Measurements from ENCODE around the gene ELOVL3.

Gene ELOVL3

DNA sequence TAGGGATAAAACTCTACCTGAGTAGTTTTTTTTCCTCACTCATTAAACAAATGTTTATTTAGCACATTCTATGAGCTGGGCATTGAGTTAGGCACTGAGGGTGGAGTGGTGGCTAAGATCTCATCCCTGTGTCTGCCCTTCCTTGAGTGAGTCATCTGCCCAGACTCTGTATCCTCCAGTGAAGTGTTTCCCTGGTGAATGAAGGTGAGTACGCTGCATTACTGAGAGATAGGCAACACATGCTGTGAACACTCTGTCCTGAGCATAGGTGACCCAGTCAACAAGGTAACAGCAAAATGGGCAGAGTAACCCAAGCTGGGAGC is 9.5 kb downstream of the ELOVL3 start:
- H3K9ac ChIP-seq (ENCODE audit: low read length), result no peak overlapping the region
- no peak overlapping the region for H3K4me3 ChIP-seq (ENCODE audit: low read length)
- no peaks in the 10 kb centered on the region for H3K79me2 ChIP-seq (ENCODE audit: control insufficient read depth, insufficient read depth, low read length)
- H3K79me1 ChIP-seq (ENCODE audit: low read length), result no peaks in the 10 kb centered on the region
- no peak overlapping the region for H3K27ac ChIP-seq (ENCODE audit: low read depth, low read length)
- no peak overlapping the region for H2AK5ac ChIP-seq (ENCODE audit: low read length)
- H3K36me3 ChIP-seq (ENCODE audit: control insufficient read depth, insufficient read depth, low read length), result no peaks in the 10 kb centered on the region
- no peak overlapping the region for H3K23ac ChIP-seq (ENCODE audit: low read length)
- H2BK5ac ChIP-seq (ENCODE audit: low read length), result no peak overlapping the region
- no peak overlapping the region for H3K4me2 ChIP-seq (ENCODE audit: low read length)
- no peak overlapping the region for H2BK120ac ChIP-seq (ENCODE audit: low read depth, low read length)
- H3K18ac ChIP-seq (ENCODE audit: low read length), result no peak overlapping the region
- H3K56ac ChIP-seq (ENCODE audit: low read length), result no peak overlapping the region
- H3K4me1 ChIP-seq (ENCODE audit: control insufficient read depth, low read depth, low read length), result no peaks in the 10 kb centered on the region
- H3K4ac ChIP-seq (ENCODE audit: low read depth, low read length), result no peak overlapping the region
- no CpG with 5 or more reads among the region's 1 CpG for WGBS (ENCODE audit: extremely low coverage, insufficient coverage, low lambda C conversion rate)
- H4K8ac ChIP-seq (ENCODE audit: low read depth, low read length), result no peak overlapping the region
- no peak overlapping the region for H2BK15ac ChIP-seq (replicated peaks; ENCODE audit: low read depth)
- DNase-seq, result no peak
- H3K27me3 ChIP-seq (ENCODE audit: insufficient read depth, low read length, poor library complexity), result peaks cover 44% of the 10 kb centered on the region
- H4K5ac ChIP-seq (ENCODE audit: low read length), result no peak overlapping the region

- Histone ChIP-seq H3K4me2 (ENCODE audit: low read length) (no peak overlapping the region), H3K23ac (ENCODE audit: low read length) (no peak overlapping the region), H3K79me2 (ENCODE audit: control insufficient read depth, insufficient read depth, low read length) (no peaks in the 10 kb centered on the region), H4K5ac (ENCODE audit: low read length) (no peak overlapping the region), H4K8ac (ENCODE audit: low read depth, low read length) (no peak overlapping the region), H3K4me1 (ENCODE audit: control insufficient read depth, low read depth, low read length) (no peaks in the 10 kb centered on the region), H2BK15ac (replicated peaks; ENCODE audit: low read depth) (no peak overlapping the region), H3K18ac (ENCODE audit: low read length) (no peak overlapping the region), H3K27me3 (ENCODE audit: insufficient read depth, low read length, poor library complexity) (peaks cover 48% of the 10 kb centered on the region), H3K27ac (ENCODE audit: low read depth, low read length) (no peak overlapping the region), H3K36me3 (ENCODE audit: control insufficient read depth, insufficient read depth, low read length) (no peaks in the 10 kb centered on the region), H3K4ac (ENCODE audit: low read depth, low read length) (no peak overlapping the region), H3K4me3 (ENCODE audit: low read length) (no peak overlapping the region), H2BK5ac (ENCODE audit: low read length) (no peak overlapping the region), H3K56ac (ENCODE audit: low read length) (no peak overlapping the region), H2BK120ac (ENCODE audit: low read depth, low read length) (no peak overlapping the region), H3K79me1 (ENCODE audit: low read length) (no peaks in the 10 kb centered on the region), H3K9ac (ENCODE audit: low read length) (no peak overlapping the region), H2AK5ac (ENCODE audit: low read length) (no peak overlapping the region)
- DNase-seq, result no peak
- WGBS (ENCODE audit: extremely low coverage, insufficient coverage, low lambda C conversion rate), result no CpG with 5 or more reads among the region's 8 CpGs
Measured at GRCh38 chr10:102236006-102236405, 9.9 kb downstream of the ELOVL3 start.

DNA sequence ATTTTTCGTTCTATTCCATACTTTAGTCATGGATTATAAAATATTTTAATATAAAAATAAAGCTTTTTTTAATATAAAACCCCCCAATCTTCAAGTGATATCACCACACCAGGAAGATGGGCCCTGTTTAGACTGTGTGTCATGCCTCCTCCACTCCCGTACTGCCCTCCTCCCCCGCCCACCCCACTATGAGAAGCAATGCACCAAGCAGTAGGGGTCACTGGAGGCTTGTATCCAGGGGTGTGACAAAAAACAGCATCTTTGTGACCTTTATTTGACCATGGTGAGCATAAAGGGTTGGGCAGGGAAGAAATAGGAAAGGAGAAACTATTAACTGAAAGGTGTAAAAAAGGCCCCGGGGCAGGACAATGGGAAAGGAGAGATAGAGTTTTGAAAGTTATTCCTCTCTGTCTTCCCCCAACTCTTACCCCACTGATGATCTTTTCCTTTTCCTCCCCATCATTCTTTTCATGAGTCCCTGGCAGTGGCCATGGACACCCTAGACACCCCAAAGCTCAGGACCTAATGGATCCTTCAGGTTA is 11.7 kb downstream of the ELOVL3 start:
- Histone ChIP-seq H3K9ac (ENCODE audit: low read length) (no peak overlapping the region), H3K23ac (ENCODE audit: low read length) (no peak overlapping the region), H2BK5ac (ENCODE audit: low read length) (no peak overlapping the region), H3K79me1 (ENCODE audit: low read length) (no peaks in the 10 kb centered on the region), H3K4me2 (ENCODE audit: low read length) (no peak overlapping the region), H4K8ac (ENCODE audit: low read depth, low read length) (no peak overlapping the region), H4K5ac (ENCODE audit: low read length) (no peak overlapping the region), H3K4ac (ENCODE audit: low read depth, low read length) (no peak overlapping the region), H3K79me2 (ENCODE audit: control insufficient read depth, insufficient read depth, low read length) (no peaks in the 10 kb centered on the region), H3K36me3 (ENCODE audit: control insufficient read depth, insufficient read depth, low read length) (no peaks in the 10 kb centered on the region), H3K4me3 (ENCODE audit: low read length) (no peak overlapping the region), H2BK15ac (replicated peaks; ENCODE audit: low read depth) (no peak overlapping the region), H3K56ac (ENCODE audit: low read length) (no peak overlapping the region), H3K18ac (ENCODE audit: low read length) (no peak overlapping the region), H3K27ac (ENCODE audit: low read depth, low read length) (no peak overlapping the region), H3K4me1 (ENCODE audit: control insufficient read depth, low read depth, low read length) (peaks cover 2% of the 10 kb centered on the region), H2BK120ac (ENCODE audit: low read depth, low read length) (no peak overlapping the region), H2AK5ac (ENCODE audit: low read length) (no peak overlapping the region), H3K27me3 (ENCODE audit: insufficient read depth, low read length, poor library complexity) (peaks cover 43% of the 10 kb centered on the region)
- DNase-seq, result no peak
- no CpG with 5 or more reads among the region's 4 CpGs for WGBS (ENCODE audit: extremely low coverage, insufficient coverage, low lambda C conversion rate)

GRCh38 chr10:102240467-102241031 is 14.4 kb downstream of the ELOVL3 start:
- Histone ChIP-seq H3K9ac (ENCODE audit: low read length) (peak overlapping the region; percentile 60), H2BK15ac (replicated peaks; ENCODE audit: low read depth) (no peak overlapping the region), H3K4ac (ENCODE audit: low read depth, low read length) (no peak overlapping the region), H3K27me3 (ENCODE audit: insufficient read depth, low read length, poor library complexity) (peaks cover 32% of the 10 kb centered on the region), H3K4me1 (ENCODE audit: control insufficient read depth, low read depth, low read length) (peaks cover 5% of the 10 kb centered on the region), H2AK5ac (ENCODE audit: low read length) (no peak overlapping the region), H3K79me2 (ENCODE audit: control insufficient read depth, insufficient read depth, low read length) (no peaks in the 10 kb centered on the region), H2BK120ac (ENCODE audit: low read depth, low read length) (no peak overlapping the region), H3K4me2 (ENCODE audit: low read length) (peak overlapping the region; percentile 96), H4K8ac (ENCODE audit: low read depth, low read length) (no peak overlapping the region), H3K36me3 (ENCODE audit: control insufficient read depth, insufficient read depth, low read length) (no peaks in the 10 kb centered on the region), H3K23ac (ENCODE audit: low read length) (no peak overlapping the region), H3K27ac (ENCODE audit: low read depth, low read length) (no peak overlapping the region), H3K56ac (ENCODE audit: low read length) (peak overlapping the region; percentile 62), H4K5ac (ENCODE audit: low read length) (no peak overlapping the region), H2BK5ac (ENCODE audit: low read length) (no peak overlapping the region), H3K4me3 (ENCODE audit: low read length) (peak overlapping the region; percentile 34), H3K18ac (ENCODE audit: low read length) (no peak overlapping the region), H3K79me1 (ENCODE audit: low read length) (no peaks in the 10 kb centered on the region)
- DNase-seq, result no peak
- WGBS (ENCODE audit: extremely low coverage, insufficient coverage, low lambda C conversion rate), result no CpG with 5 or more reads among the region's 39 CpGs

- no peak overlapping the region for H2AK5ac ChIP-seq (ENCODE audit: low read length)
- WGBS (ENCODE audit: extremely low coverage, insufficient coverage, low lambda C conversion rate), result no CpG with 5 or more reads among the region's 20 CpGs
- peak overlapping the region; percentile 96 for H3K4me2 ChIP-seq (ENCODE audit: low read length)
- H3K27me3 ChIP-seq (ENCODE audit: insufficient read depth, low read length, poor library complexity), result peaks cover 32% of the 10 kb centered on the region
- H3K79me1 ChIP-seq (ENCODE audit: low read length), result peaks cover under 1% of the 10 kb centered on the region
- H2BK15ac ChIP-seq (replicated peaks; ENCODE audit: low read depth), result no peak overlapping the region
- peak overlapping the region; percentile 60 for H3K9ac ChIP-seq (ENCODE audit: low read length)
- H3K4me3 ChIP-seq (ENCODE audit: low read length), result peak overlapping the region; percentile 34
- H3K4me1 ChIP-seq (ENCODE audit: control insufficient read depth, low read depth, low read length), result peaks cover 5% of the 10 kb centered on the region
- DNase-seq, result no peak
- no peaks in the 10 kb centered on the region for H3K36me3 ChIP-seq (ENCODE audit: control insufficient read depth, insufficient read depth, low read length)
- H2BK5ac ChIP-seq (ENCODE audit: low read length), result no peak overlapping the region
- H3K79me2 ChIP-seq (ENCODE audit: control insufficient read depth, insufficient read depth, low read length), result peaks cover 3% of the 10 kb centered on the region
- H3K27ac ChIP-seq (ENCODE audit: low read depth, low read length), result no peak overlapping the region
- H3K56ac ChIP-seq (ENCODE audit: low read length), result peak overlapping the region; percentile 62
- H4K8ac ChIP-seq (ENCODE audit: low read depth, low read length), result no peak overlapping the region
- H3K4ac ChIP-seq (ENCODE audit: low read depth, low read length), result no peak overlapping the region
- H4K5ac ChIP-seq (ENCODE audit: low read length), result no peak overlapping the region
- no peak overlapping the region for H2BK120ac ChIP-seq (ENCODE audit: low read depth, low read length)
- no peak overlapping the region for H3K18ac ChIP-seq (ENCODE audit: low read length)
- no peak overlapping the region for H3K23ac ChIP-seq (ENCODE audit: low read length)
Measured at GRCh38 chr10:102241032-102241443, 14.9 kb downstream of the ELOVL3 start.

Data from mesendoderm (in vitro differentiated cells).